Measurements from ENCODE around the gene F7.
A peak's percentile ranks its signal among the peaks of the same experiment; 100 is the strongest.
"Not testable (repeated sequence)": the region's sequence is repeated elsewhere in the genome, so short reads cannot be mapped to it uniquely, and the experiment has no call there.

The F7 gene

GRCh38 chr13:113110048-113110851, 4.7 kb downstream of the F7 start:
- Histone ChIP-seq H3K36me3 (ENCODE audit: insufficient read depth, low read length) (no peaks in the 10 kb centered on the region), H3K9me3 (ENCODE audit: low read depth, low read length) (no peaks in the 10 kb centered on the region), H3K27ac (no peak overlapping the region), H3K9ac (ENCODE audit: insufficient read length) (no peak overlapping the region), H3K4me3 (peak overlapping the region; percentile 60)
- no peak for TF ChIP-seq FOXP2 (optimal IDR thresholded peaks at IDR 0.05; ENCODE audit: control extremely low read depth, extremely low read length, insufficient read depth)
- no peak for TF ChIP-seq POLR2AphosphoS5 (IDR thresholded peaks at IDR 0.05; ENCODE audit: borderline replicate concordance, low read depth, low read length)
- no peak for TF ChIP-seq EZH2 (IDR thresholded peaks at IDR 0.05)
- no peak for DNase-seq (ENCODE audit: low read depth, low spot score)

GRCh38 chr13:113110852-113111315, 5.3 kb downstream of the F7 start:
- Histone ChIP-seq H3K9me3 (ENCODE audit: low read depth, low read length) (no peaks in the 10 kb centered on the region), H3K9ac (ENCODE audit: insufficient read length) (no peak overlapping the region), H3K36me3 (ENCODE audit: insufficient read depth, low read length) (no peaks in the 10 kb centered on the region), H3K27ac (no peak overlapping the region), H3K4me3 (peak overlapping the region; percentile 60; the same call in 1 of the 2 replicates)
- no peak for TF ChIP-seq FOXP2 (optimal IDR thresholded peaks at IDR 0.05; ENCODE audit: control extremely low read depth, extremely low read length, insufficient read depth)
- TF ChIP-seq POLR2AphosphoS5 (IDR thresholded peaks at IDR 0.05; ENCODE audit: borderline replicate concordance, low read depth, low read length): no peak
- no peak for TF ChIP-seq EZH2 (IDR thresholded peaks at IDR 0.05)
- DNase-seq (ENCODE audit: low read depth, low spot score): no peak

GRCh38 chr13:113111821-113112220, 6.2 kb downstream of the F7 start:
- not testable (repeated sequence) for DNase-seq (ENCODE audit: low read depth, low spot score); H3K4me3 ChIP-seq

GRCh38 chr13:113112475-113112874, 6.9 kb downstream of the F7 start:
- not testable (repeated sequence) for H3K9me3 ChIP-seq (ENCODE audit: low read depth, low read length); H3K27ac ChIP-seq; H3K4me3 ChIP-seq; H3K9ac ChIP-seq (ENCODE audit: insufficient read length); DNase-seq (ENCODE audit: low read depth, low spot score); H3K36me3 ChIP-seq (ENCODE audit: insufficient read depth, low read length)

More at GRCh38 chr13:113111821-113112220, 6.2 kb downstream of the F7 start:
- H3K27ac ChIP-seq; H3K9ac ChIP-seq (ENCODE audit: insufficient read length); H3K36me3 ChIP-seq (ENCODE audit: insufficient read depth, low read length); H3K9me3 ChIP-seq (ENCODE audit: low read depth, low read length): not testable (repeated sequence)

GRCh38 chr13:113112893-113113845, 7.6 kb downstream of the F7 start:
- no peak overlapping the region for H3K4me3 ChIP-seq
- H3K36me3 ChIP-seq (ENCODE audit: insufficient read depth, low read length): no peaks in the 10 kb centered on the region
- no peak for TF ChIP-seq POLR2AphosphoS5 (IDR thresholded peaks at IDR 0.05; ENCODE audit: borderline replicate concordance, low read depth, low read length)
- no peak for TF ChIP-seq FOXP2 (optimal IDR thresholded peaks at IDR 0.05; ENCODE audit: control extremely low read depth, extremely low read length, insufficient read depth)
- TF ChIP-seq EZH2 (IDR thresholded peaks at IDR 0.05): no peak

GRCh38 chr13:113113846-113114271, 8.3 kb downstream of the F7 start:
- no peaks in the 10 kb centered on the region for H3K36me3 ChIP-seq (ENCODE audit: insufficient read depth, low read length)
- no peak overlapping the region for H3K9ac ChIP-seq (ENCODE audit: insufficient read length)
- H3K27ac ChIP-seq: no peak overlapping the region
- TF ChIP-seq EZH2 (IDR thresholded peaks at IDR 0.05): no peak
- TF ChIP-seq FOXP2 (optimal IDR thresholded peaks at IDR 0.05; ENCODE audit: control extremely low read depth, extremely low read length, insufficient read depth): no peak
- TF ChIP-seq POLR2AphosphoS5 (IDR thresholded peaks at IDR 0.05; ENCODE audit: borderline replicate concordance, low read depth, low read length): no peak
- no peak overlapping the region for H3K4me3 ChIP-seq
- no peak for DNase-seq (ENCODE audit: low read depth, low spot score)
- H3K9me3 ChIP-seq (ENCODE audit: low read depth, low read length): no peaks in the 10 kb centered on the region

More at GRCh38 chr13:113112893-113113845, 7.6 kb downstream of the F7 start:
- no peak for DNase-seq (ENCODE audit: low read depth, low spot score)
- Histone ChIP-seq H3K9ac (ENCODE audit: insufficient read length) (no peak overlapping the region), H3K9me3 (ENCODE audit: low read depth, low read length) (no peaks in the 10 kb centered on the region), H3K27ac (no peak overlapping the region)

GRCh38 chr13:113114511-113115362, 9.1 kb downstream of the F7 start:
- H3K9ac ChIP-seq (ENCODE audit: insufficient read length): no peak overlapping the region
- TF ChIP-seq FOXP2 (optimal IDR thresholded peaks at IDR 0.05; ENCODE audit: control extremely low read depth, extremely low read length, insufficient read depth) (no peak), POLR2AphosphoS5 (IDR thresholded peaks at IDR 0.05; ENCODE audit: borderline replicate concordance, low read depth, low read length) (no peak), EZH2 (IDR thresholded peaks at IDR 0.05) (no peak)
- H3K4me3 ChIP-seq: no peak overlapping the region
- no peaks in the 10 kb centered on the region for H3K9me3 ChIP-seq (ENCODE audit: low read depth, low read length)
- no peaks in the 10 kb centered on the region for H3K36me3 ChIP-seq (ENCODE audit: insufficient read depth, low read length)
- no peak overlapping the region for H3K27ac ChIP-seq
- DNase-seq (ENCODE audit: low read depth, low spot score): no peak
